OCI-LY1 (cell line): ENCODE data around the gene SPSB1.

Experiments
- EZH2 ChIP-seq: fragments of 200-600 bp; sonication (generic), shearing (Covaris generic); IDR thresholded peaks from 2 replicates; pipeline ENCODE4 v1.8.0; 2017; ENCODE audit warnings: borderline replicate concordance, mixed run types, mild to moderate bottlenecking, antibody characterized with exemption, low read length, moderate library complexity, mixed read lengths
- TF ChIP-seq, protein P1 (sequence below): fragments of 200-600 bp; sonication (generic), shearing (Covaris generic); IDR thresholded peaks from 2 replicates; pipeline ENCODE4 v1.5.1; 2017; ENCODE audit warnings: mild to moderate bottlenecking, antibody characterized with exemption, low read length, moderate library complexity, mixed read lengths

DNA sequence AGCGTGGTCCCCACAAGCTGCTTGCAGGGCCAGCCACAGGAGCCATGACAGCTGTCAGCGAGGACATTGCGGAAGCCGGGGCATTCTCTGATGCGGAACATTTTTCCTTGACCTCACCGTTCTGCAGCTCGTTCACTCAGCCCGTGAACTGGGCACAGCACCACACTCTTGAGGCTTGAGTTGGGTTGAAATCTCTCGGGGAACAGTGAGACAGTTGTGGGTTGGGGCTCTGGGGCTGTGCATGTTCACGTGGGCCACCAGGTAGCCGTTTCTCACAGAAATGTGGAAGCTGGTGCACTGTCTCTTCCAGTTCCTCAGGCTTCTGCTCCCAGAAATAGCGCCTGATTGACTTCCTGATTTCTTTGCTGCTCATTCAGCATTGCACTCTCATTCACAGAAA lies 69.8 kb downstream of the SPSB1 start:
- TF ChIP-seq, protein P1, sequence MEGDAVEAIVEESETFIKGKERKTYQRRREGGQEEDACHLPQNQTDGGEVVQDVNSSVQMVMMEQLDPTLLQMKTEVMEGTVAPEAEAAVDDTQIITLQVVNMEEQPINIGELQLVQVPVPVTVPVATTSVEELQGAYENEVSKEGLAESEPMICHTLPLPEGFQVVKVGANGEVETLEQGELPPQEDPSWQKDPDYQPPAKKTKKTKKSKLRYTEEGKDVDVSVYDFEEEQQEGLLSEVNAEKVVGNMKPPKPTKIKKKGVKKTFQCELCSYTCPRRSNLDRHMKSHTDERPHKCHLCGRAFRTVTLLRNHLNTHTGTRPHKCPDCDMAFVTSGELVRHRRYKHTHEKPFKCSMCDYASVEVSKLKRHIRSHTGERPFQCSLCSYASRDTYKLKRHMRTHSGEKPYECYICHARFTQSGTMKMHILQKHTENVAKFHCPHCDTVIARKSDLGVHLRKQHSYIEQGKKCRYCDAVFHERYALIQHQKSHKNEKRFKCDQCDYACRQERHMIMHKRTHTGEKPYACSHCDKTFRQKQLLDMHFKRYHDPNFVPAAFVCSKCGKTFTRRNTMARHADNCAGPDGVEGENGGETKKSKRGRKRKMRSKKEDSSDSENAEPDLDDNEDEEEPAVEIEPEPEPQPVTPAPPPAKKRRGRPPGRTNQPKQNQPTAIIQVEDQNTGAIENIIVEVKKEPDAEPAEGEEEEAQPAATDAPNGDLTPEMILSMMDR, result no peak
- TF ChIP-seq EZH2, result no peak
